Prostate gland (tissue), 2 donors: ENCODE measurements around the gene DNM2.

Experiments
- POLR2A ChIP-seq: fragments of 450-650 bp; IDR thresholded peaks from one replicate; pipeline ENCODE4 v1.6.1; 2016; ENCODE audit warnings: antibody characterized with exemption, mild to moderate bottlenecking
- TF ChIP-seq, protein P1 (sequence below), 4 experiments: fragments of 200-600 bp in 2 of 4; fragments of 450-650 bp in 2 of 4; sonication (generic) in 2 of 4; IDR thresholded peaks; 1 replicate in 3 of 4; 2 replicates in 1 of 4; pipeline ENCODE4 v1.5.1; 2016 to 2019; ENCODE audit warnings: antibody characterized with exemption in 4 of 4, mild to moderate bottlenecking in 2 of 4, moderate library complexity in 2 of 4

DNA sequence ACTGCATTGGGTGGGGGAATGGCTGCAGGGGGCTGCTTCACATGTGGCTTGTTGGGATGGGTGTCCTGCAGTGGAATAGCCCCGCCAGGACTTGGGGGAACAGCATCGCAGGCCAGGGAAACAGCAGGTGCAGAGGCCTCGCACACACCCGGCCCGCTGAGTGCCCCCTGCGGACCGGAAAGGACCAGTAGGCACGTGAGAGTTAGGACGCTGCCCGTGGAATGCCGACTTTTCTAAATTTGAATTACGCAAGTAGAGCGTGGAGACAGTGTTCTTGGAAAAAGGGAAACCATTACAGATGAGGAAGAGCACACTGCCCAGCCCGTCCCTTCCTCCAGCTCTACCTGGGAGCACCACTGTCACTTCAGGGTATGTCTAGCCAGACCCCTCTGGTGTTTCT is 11.5 kb downstream of the DNM2 start:
- TF ChIP-seq, protein P1, sequence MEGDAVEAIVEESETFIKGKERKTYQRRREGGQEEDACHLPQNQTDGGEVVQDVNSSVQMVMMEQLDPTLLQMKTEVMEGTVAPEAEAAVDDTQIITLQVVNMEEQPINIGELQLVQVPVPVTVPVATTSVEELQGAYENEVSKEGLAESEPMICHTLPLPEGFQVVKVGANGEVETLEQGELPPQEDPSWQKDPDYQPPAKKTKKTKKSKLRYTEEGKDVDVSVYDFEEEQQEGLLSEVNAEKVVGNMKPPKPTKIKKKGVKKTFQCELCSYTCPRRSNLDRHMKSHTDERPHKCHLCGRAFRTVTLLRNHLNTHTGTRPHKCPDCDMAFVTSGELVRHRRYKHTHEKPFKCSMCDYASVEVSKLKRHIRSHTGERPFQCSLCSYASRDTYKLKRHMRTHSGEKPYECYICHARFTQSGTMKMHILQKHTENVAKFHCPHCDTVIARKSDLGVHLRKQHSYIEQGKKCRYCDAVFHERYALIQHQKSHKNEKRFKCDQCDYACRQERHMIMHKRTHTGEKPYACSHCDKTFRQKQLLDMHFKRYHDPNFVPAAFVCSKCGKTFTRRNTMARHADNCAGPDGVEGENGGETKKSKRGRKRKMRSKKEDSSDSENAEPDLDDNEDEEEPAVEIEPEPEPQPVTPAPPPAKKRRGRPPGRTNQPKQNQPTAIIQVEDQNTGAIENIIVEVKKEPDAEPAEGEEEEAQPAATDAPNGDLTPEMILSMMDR (IDR thresholded peaks at IDR 0.05), result no peak
- TF ChIP-seq POLR2A, result no peak
